HepG2 (cell line): ENCODE measurements around the gene ACSS3. TPM values are rescaled to one million over a fixed set of nuclear protein-coding genes. Genes with fewer than 3 reads are reported as not detected.

ENCODE experiments used
- ARNT2 ChIP-seq: sonication (generic); formaldehyde crosslinking; IDR thresholded peaks from 2 replicates; pipeline ENCODE4 v1.8.0; 2022; ENCODE audit warnings: mild to moderate bottlenecking, low read depth, missing genetic modification reagents, moderate library complexity
- CREBL2 ChIP-seq: sonication (generic); formaldehyde crosslinking; IDR thresholded peaks from 2 replicates; pipeline ENCODE4 v1.8.1; 2023; ENCODE audit warnings: missing genetic modification reagents, mild to moderate bottlenecking, borderline replicate concordance
- EHMT2 ChIP-seq: fragments of 200-600 bp; sonication (generic); IDR thresholded peaks from 2 replicates; pipeline ENCODE4 v1.7.0; 2017; ENCODE audit warnings: antibody characterized with exemption, low read depth, low read length, borderline replicate concordance
- ETV5 ChIP-seq: IDR thresholded peaks from 2 replicates; pipeline ENCODE4 v1.6.1; 2018; ENCODE audit warnings: missing biosample characterization, missing genetic modification reagents, inconsistent platforms, borderline replicate concordance
- EZH2 ChIP-seq: conservative IDR thresholded peaks from 2 replicates; pipeline ENCODE4 v1.6.1; 2012; ENCODE audit warnings: mild to moderate bottlenecking, low read depth, low read length, moderate library complexity
- GATAD2A ChIP-seq: IDR thresholded peaks from 2 replicates; pipeline ENCODE4 v1.6.1; 2016
- HDAC1 ChIP-seq: sonication (generic); formaldehyde crosslinking; IDR thresholded peaks from 2 replicates; pipeline ENCODE4 v1.5.1; 2020; ENCODE audit warnings: mild to moderate bottlenecking, missing genetic modification reagents
- HNF4A ChIP-seq: sonication (generic); formaldehyde crosslinking; IDR thresholded peaks from 2 replicates; pipeline ENCODE4 v1.4.0; 2020; ENCODE audit warnings: missing genetic modification reagents
- HOXA3 ChIP-seq: sonication (generic); formaldehyde crosslinking; IDR thresholded peaks from 2 replicates; pipeline ENCODE4 v1.5.0; 2020; ENCODE audit warnings: missing genetic modification reagents
- KLF11 ChIP-seq: IDR thresholded peaks from 2 replicates; pipeline ENCODE4 v1.6.1; 2016; ENCODE audit warnings: missing compliant biosample characterization
- MEF2D ChIP-seq: sonication (generic); formaldehyde crosslinking; IDR thresholded peaks from 2 replicates; pipeline ENCODE4 v1.5.1; 2020; ENCODE audit warnings: mild to moderate bottlenecking, missing genetic modification reagents
- MXD4 ChIP-seq: IDR thresholded peaks from 2 replicates; pipeline ENCODE4 v1.6.1; 2016; ENCODE audit warnings: mild to moderate bottlenecking, missing biosample characterization, missing genetic modification reagents
- NR2F1 ChIP-seq, 2 experiments: fragments of 450-650 bp in 1 of 2; formaldehyde crosslinking in 1 of 2; IDR thresholded peaks; 2 replicates each; pipeline versions ENCODE4 v1.5.0 to v1.6.1; 2016 to 2020; ENCODE audit warnings: mild to moderate bottlenecking in 1 of 2, missing compliant biosample characterization in 1 of 2, missing genetic modification reagents in 1 of 2, moderate library complexity in 1 of 2
- SP5 ChIP-seq: IDR thresholded peaks from 2 replicates; pipeline ENCODE4 v1.6.1; 2016; ENCODE audit warnings: low read depth, borderline replicate concordance
- TFDP2 ChIP-seq: sonication (generic); formaldehyde crosslinking; IDR thresholded peaks from 2 replicates; pipeline ENCODE4 v1.4.0; 2020; ENCODE audit warnings: missing genetic modification reagents
- THRA ChIP-seq: sonication (generic); formaldehyde crosslinking; IDR thresholded peaks from 2 replicates; pipeline ENCODE4 v1.4.0; 2020; ENCODE audit warnings: missing genetic modification reagents, borderline replicate concordance
- U2AF1 ChIP-seq: fragments of 200-400 bp; formaldehyde crosslinking; optimal IDR thresholded peaks from 2 replicates; pipeline ENCODE3; 2017; ENCODE audit warnings: mild to moderate bottlenecking, low read depth, low read length
- ZMYM3 ChIP-seq: sonication (generic); formaldehyde crosslinking; IDR thresholded peaks from 2 replicates; pipeline ENCODE4 v1.5.1; 2020; ENCODE audit warnings: mild to moderate bottlenecking, missing genetic modification reagents
- ZNF251 ChIP-seq: sonication (generic); formaldehyde crosslinking; IDR thresholded peaks from 2 replicates; pipeline ENCODE4 v1.9.0; 2021; ENCODE audit warnings: mild to moderate bottlenecking, missing genetic modification reagents
- ZNF3 ChIP-seq: IDR thresholded peaks from 2 replicates; pipeline ENCODE4 v1.7.0; 2017; ENCODE audit warnings: inconsistent platforms
- ZNF782 ChIP-seq: sonication (generic); formaldehyde crosslinking; IDR thresholded peaks from 2 replicates; pipeline ENCODE4 v1.4.0; 2020; ENCODE audit warnings: missing genetic modification reagents, mild to moderate bottlenecking, borderline replicate concordance
- polyA plus RNA-seq, 8 experiments: library from polyadenylated mRNA; depleted of rRNA in 3 of 8; stranded (reverse) in 7 of 8; unstranded in 1 of 8; fragments of >200 nt; fragmentation: Illumina TruSeq in 4 of 8; extraction: Trizol in 4 of 8; gene quantifications; 2 replicates each; pipeline versions ENCODE4 v1.2.1 to v1.2.3, GENCODE V29; 2011 to 2016; ENCODE audit warnings: low read depth in 4 of 8, missing spikeins in 1 of 8, mixed read lengths in 1 of 8; ENCODE audit not compliant: insufficient read depth in 1 of 8
- total RNA-seq, 5 experiments: library from RNA; depleted of rRNA; stranded (reverse); fragments of >200 nt; fragmentation: Illumina TruSeq; extraction: Trizol; gene quantifications; 2 replicates each; pipeline ENCODE4 v1.2.3, GENCODE V29; 2016; ENCODE audit warnings: low read depth in 1 of 5
- TF ChIP-seq, protein P1 (sequence below): sonication (generic); formaldehyde crosslinking; IDR thresholded peaks from 2 replicates; pipeline ENCODE4 v1.4.0; 2020; ENCODE audit warnings: missing genetic modification reagents

Gene ACSS3
- total and polyA plus RNA-seq, 2 of the 13 experiments (the other 11 are each of a cell fraction or from before 2014, with no cell fraction given), result 79.5 to 86.3 TPM

- TF ChIP-seq EZH2 (no peak), ZNF251 (CRISPR knock-in tag) (no peak), U2AF1 (no peak), ZNF782 (no peak), HOXA3 (CRISPR knock-in tag) (0 out of 2 replicates have a peak, but pooled peaks have one; percentile 18), THRA (CRISPR knock-in tag) (peak; percentile 78; the same call in 1 of the 2 replicates), KLF11 (CRISPR knock-in tag) (no peak), ZNF3 (no peak), MXD4 (peak; percentile 45; the same call in 1 of the 2 replicates), GATAD2A (CRISPR knock-in tag) (peak; percentile 99), TFDP2 (CRISPR knock-in tag) (peak; percentile 34; the same call in 1 of the 2 replicates), MEF2D (CRISPR knock-in tag) (no peak), EHMT2 (no peak), CREBL2 (no peak), ETV5 (CRISPR knock-in tag) (peak; percentile 73; the same call in 1 of the 2 replicates), SP5 (CRISPR knock-in tag) (no peak), HDAC1 (CRISPR knock-in tag) (peak; percentile 83), NR2F1 (CRISPR knock-in tag; IDR thresholded peaks at IDR 0.05) (peak; percentile 52 to 54; a peak in 3 of 4 replicates), ZMYM3 (CRISPR knock-in tag) (no peak), HNF4A (CRISPR knock-in tag) (peak; percentile 65), ARNT2 (no peak)
- TF ChIP-seq, protein P1, sequence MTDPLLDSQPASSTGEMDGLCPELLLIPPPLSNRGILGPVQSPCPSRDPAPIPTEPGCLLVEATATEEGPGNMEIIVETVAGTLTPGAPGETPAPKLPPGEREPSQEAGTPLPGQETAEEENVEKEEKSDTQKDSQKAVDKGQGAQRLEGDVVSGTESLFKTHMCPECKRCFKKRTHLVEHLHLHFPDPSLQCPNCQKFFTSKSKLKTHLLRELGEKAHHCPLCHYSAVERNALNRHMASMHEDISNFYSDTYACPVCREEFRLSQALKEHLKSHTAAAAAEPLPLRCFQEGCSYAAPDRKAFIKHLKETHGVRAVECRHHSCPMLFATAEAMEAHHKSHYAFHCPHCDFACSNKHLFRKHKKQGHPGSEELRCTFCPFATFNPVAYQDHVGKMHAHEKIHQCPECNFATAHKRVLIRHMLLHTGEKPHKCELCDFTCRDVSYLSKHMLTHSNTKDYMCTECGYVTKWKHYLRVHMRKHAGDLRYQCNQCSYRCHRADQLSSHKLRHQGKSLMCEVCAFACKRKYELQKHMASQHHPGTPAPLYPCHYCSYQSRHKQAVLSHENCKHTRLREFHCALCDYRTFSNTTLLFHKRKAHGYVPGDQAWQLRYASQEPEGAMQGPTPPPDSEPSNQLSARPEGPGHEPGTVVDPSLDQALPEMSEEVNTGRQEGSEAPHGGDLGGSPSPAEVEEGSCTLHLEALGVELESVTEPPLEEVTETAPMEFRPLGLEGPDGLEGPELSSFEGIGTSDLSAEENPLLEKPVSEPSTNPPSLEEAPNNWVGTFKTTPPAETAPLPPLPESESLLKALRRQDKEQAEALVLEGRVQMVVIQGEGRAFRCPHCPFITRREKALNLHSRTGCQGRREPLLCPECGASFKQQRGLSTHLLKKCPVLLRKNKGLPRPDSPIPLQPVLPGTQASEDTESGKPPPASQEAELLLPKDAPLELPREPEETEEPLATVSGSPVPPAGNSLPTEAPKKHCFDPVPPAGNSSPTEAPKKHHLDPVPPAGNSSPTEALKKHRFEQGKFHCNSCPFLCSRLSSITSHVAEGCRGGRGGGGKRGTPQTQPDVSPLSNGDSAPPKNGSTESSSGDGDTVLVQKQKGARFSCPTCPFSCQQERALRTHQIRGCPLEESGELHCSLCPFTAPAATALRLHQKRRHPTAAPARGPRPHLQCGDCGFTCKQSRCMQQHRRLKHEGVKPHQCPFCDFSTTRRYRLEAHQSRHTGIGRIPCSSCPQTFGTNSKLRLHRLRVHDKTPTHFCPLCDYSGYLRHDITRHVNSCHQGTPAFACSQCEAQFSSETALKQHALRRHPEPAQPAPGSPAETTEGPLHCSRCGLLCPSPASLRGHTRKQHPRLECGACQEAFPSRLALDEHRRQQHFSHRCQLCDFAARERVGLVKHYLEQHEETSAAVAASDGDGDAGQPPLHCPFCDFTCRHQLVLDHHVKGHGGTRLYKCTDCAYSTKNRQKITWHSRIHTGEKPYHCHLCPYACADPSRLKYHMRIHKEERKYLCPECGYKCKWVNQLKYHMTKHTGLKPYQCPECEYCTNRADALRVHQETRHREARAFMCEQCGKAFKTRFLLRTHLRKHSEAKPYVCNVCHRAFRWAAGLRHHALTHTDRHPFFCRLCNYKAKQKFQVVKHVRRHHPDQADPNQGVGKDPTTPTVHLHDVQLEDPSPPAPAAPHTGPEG (CRISPR knock-in tag), result no peak
Observed at GRCh38 chr12:81120961-81121360, 43.1 kb downstream of the ACSS3 start (continued).
